WTC11 (cell line): Measurements from ENCODE around the gene BCL11B. TPM values are rescaled to one million over a fixed set of nuclear protein-coding genes. Genes with fewer than 3 reads are reported as not detected.

ENCODE experiments used
- ATAC-seq: fragments of 200-7000 bp; cut with Tn5 transposase; 2 replicates; pipeline ENCODE4 v1.10.0; 2021; ENCODE audit warnings: mild to moderate bottlenecking, moderate library complexity
- CTCF ChIA-PET: fragments of 300-600 bp; sonication (Branson Sonifier 250); formaldehyde crosslinking; loops from one replicate; lab custom pipeline; 2021; ENCODE audit warnings: antibody characterized with exemption; lab: Charles Lee
- POLR2A ChIA-PET: fragments of 350-600 bp; sonication (Branson Sonifier 250); formaldehyde crosslinking; loops from one replicate; lab custom pipeline; 2021; ENCODE audit warnings: antibody characterized with exemption; lab: Charles Lee
- DNase-seq: peaks from one replicate; pipeline ENCODE4 v3.0.0; 2021; ENCODE audit warnings: low spot score
- H3K27ac Mint-ChIP-seq: 2 replicates; pipeline ENCODE4 v1.8.0; 2021; ENCODE audit warnings: mixed read lengths
- H3K27me3 Mint-ChIP-seq: 2 replicates; pipeline ENCODE4 v1.8.0; 2021; ENCODE audit warnings: low read depth, mild to moderate bottlenecking, moderate library complexity, mixed read lengths
- H3K36me3 Mint-ChIP-seq: 2 replicates; pipeline ENCODE4 v1.8.0; 2021; ENCODE audit warnings: mixed read lengths
- H3K4me1 Mint-ChIP-seq: 2 replicates; pipeline ENCODE4 v1.8.0; 2022; ENCODE audit warnings: mixed read lengths
- H3K4me3 Mint-ChIP-seq: 2 replicates; pipeline ENCODE4 v1.8.0; 2021; ENCODE audit warnings: mild to moderate bottlenecking, moderate library complexity, mixed read lengths
- H3K9me3 Mint-ChIP-seq: 2 replicates; pipeline ENCODE4 v1.8.0; 2021; ENCODE audit warnings: mixed read lengths
- AFF4 ChIP-seq: sonication (generic); formaldehyde crosslinking; IDR thresholded peaks from 2 replicates; pipeline ENCODE4 v1.8.1; 2023; ENCODE audit warnings: mild to moderate bottlenecking, missing genetic modification reagents, borderline replicate concordance
- AR ChIP-seq: fragments of 250-450 bp; sonication (Bioruptor Pico); IDR thresholded peaks from 2 replicates; pipeline ENCODE4 v1.9.0; 2021; ENCODE audit warnings: mild to moderate bottlenecking
- ARID4B ChIP-seq: sonication (generic); formaldehyde crosslinking; IDR thresholded peaks from 2 replicates; pipeline ENCODE4 v1.8.0; 2023; ENCODE audit warnings: missing genetic modification reagents, mild to moderate bottlenecking, borderline replicate concordance
- ATF1 ChIP-seq: sonication (generic); formaldehyde crosslinking; IDR thresholded peaks from 2 replicates; pipeline ENCODE4 v1.8.1; 2023; ENCODE audit warnings: mild to moderate bottlenecking, moderate library complexity, missing genetic modification reagents
- CBFB ChIP-seq: sonication (generic); formaldehyde crosslinking; IDR thresholded peaks from 2 replicates; pipeline ENCODE4 v1.8.1; 2022; ENCODE audit warnings: mild to moderate bottlenecking, low read depth, missing genetic modification reagents
- CREM ChIP-seq: sonication (generic); formaldehyde crosslinking; IDR thresholded peaks from 2 replicates; pipeline ENCODE4 v1.8.1; 2022; ENCODE audit warnings: mild to moderate bottlenecking, missing genetic modification reagents, moderate library complexity
- ERG ChIP-seq: fragments of 250-450 bp; sonication (Bioruptor Pico); IDR thresholded peaks from 2 replicates; pipeline ENCODE4 v1.8.0; 2021; ENCODE audit warnings: mild to moderate bottlenecking
- FOXP1 ChIP-seq: sonication (generic); formaldehyde crosslinking; IDR thresholded peaks from 2 replicates; pipeline ENCODE4 v1.8.0; 2022; ENCODE audit warnings: missing genetic modification reagents, mild to moderate bottlenecking, moderate library complexity, borderline replicate concordance
- HMGXB4 ChIP-seq: sonication (generic); formaldehyde crosslinking; IDR thresholded peaks from 2 replicates; pipeline ENCODE4 v1.8.1; 2023; ENCODE audit warnings: mild to moderate bottlenecking, moderate library complexity, missing genetic modification reagents
- JAZF1 ChIP-seq: fragments of 250-450 bp; sonication (Bioruptor Pico); IDR thresholded peaks from 2 replicates; pipeline ENCODE4 v1.9.0; 2021; ENCODE audit warnings: moderate library complexity, mild to moderate bottlenecking, inconsistent platforms
- MXD4 ChIP-seq: fragments of 250-450 bp; sonication (Bioruptor Pico); IDR thresholded peaks from 2 replicates; pipeline ENCODE4 v1.8.0; 2021; ENCODE audit warnings: mild to moderate bottlenecking, moderate library complexity, borderline replicate concordance
- NFATC4 ChIP-seq: fragments of 250-450 bp; sonication (Bioruptor Pico); IDR thresholded peaks from 2 replicates; pipeline ENCODE4 v1.9.0; 2021; ENCODE audit warnings: mild to moderate bottlenecking
- NFE2L1 ChIP-seq: sonication (generic); formaldehyde crosslinking; IDR thresholded peaks from 2 replicates; pipeline ENCODE4 v1.8.1; 2023; ENCODE audit warnings: missing genetic modification reagents
- SMAD4 ChIP-seq: sonication (generic); formaldehyde crosslinking; IDR thresholded peaks from 2 replicates; pipeline ENCODE4 v1.8.0; 2022; ENCODE audit warnings: mild to moderate bottlenecking, missing genetic modification reagents
- ZNF281 ChIP-seq: sonication (generic); formaldehyde crosslinking; IDR thresholded peaks from 2 replicates; pipeline ENCODE4 v1.8.0; 2023; ENCODE audit warnings: mild to moderate bottlenecking, missing genetic modification reagents
- ZNF671 ChIP-seq: fragments of 250-450 bp; sonication (Bioruptor Pico); IDR thresholded peaks from 2 replicates; pipeline ENCODE4 v1.8.0; 2021; ENCODE audit warnings: mild to moderate bottlenecking
- total RNA-seq: library from RNA; stranded (reverse); gene quantifications from 3 replicates; pipeline ENCODE4 v1.2.3, GENCODE V29; 2021

BCL11B gene
- total RNA-seq, 1 experiment from 2014 or later, result 9.1 TPM

- TF ChIP-seq ERG (CRISPR knock-in tag), result no peak
- no peak for TF ChIP-seq MXD4 (CRISPR knock-in tag)
- TF ChIP-seq, all 79 proteins: peak for 0
Measured at GRCh38 chr14:99234961-99235571, 36.9 kb downstream of the BCL11B start (continued).

GRCh38 chr14:99234355-99234754 is 37.6 kb downstream of the BCL11B start:
- POLR2A ChIA-PET, result interaction anchor here (2.3 kb wide), 1 partner anchor 12 kb away, joined by 9 read pairs; no protein-coding TSS in a partner anchor
- peak overlapping the region; percentile 48 for H3K27ac Mint-ChIP-seq
- TF ChIP-seq ZNF281 (CRISPR knock-in tag) (no peak), HMGXB4 (CRISPR knock-in tag) (no peak), AFF4 (CRISPR knock-in tag) (no peak), AR (CRISPR knock-in tag) (no peak), FOXP1 (no peak), NFE2L1 (CRISPR knock-in tag) (no peak), ARID4B (no peak), CREM (CRISPR knock-in tag) (no peak), NFATC4 (no peak), ATF1 (CRISPR knock-in tag) (no peak), JAZF1 (no peak), CBFB (CRISPR knock-in tag) (no peak), ZNF671 (CRISPR knock-in tag) (no peak), SMAD4 (CRISPR knock-in tag) (no peak)

More at GRCh38 chr14:99234355-99234754, 37.6 kb downstream of the BCL11B start:
- peak overlapping the region; percentile 77 for H3K4me3 Mint-ChIP-seq
- H3K27me3 Mint-ChIP-seq, result no peaks in the 10 kb centered on the region
- ATAC-seq (no peak), DNase-seq (no peak)
- CTCF ChIA-PET, result interaction anchor here (0.7 to 2.2 kb wide), 5 partner anchors 10 to 198 kb away, joined by 4 to 8 read pairs (median 4); no protein-coding TSS in a partner anchor
- peaks cover 84% of the 10 kb centered on the region for H3K4me1 Mint-ChIP-seq
- no peaks in the 10 kb centered on the region; the same call in 1 of the 2 replicates for H3K36me3 Mint-ChIP-seq
- H3K9me3 Mint-ChIP-seq, result no peaks in the 10 kb centered on the region
